Measurements from ENCODE around the gene SPATA6L.

GRCh38 chr9:4656621-4657020 lies 9.7 kb downstream of the SPATA6L start:
- TF ChIP-seq, protein P1, sequence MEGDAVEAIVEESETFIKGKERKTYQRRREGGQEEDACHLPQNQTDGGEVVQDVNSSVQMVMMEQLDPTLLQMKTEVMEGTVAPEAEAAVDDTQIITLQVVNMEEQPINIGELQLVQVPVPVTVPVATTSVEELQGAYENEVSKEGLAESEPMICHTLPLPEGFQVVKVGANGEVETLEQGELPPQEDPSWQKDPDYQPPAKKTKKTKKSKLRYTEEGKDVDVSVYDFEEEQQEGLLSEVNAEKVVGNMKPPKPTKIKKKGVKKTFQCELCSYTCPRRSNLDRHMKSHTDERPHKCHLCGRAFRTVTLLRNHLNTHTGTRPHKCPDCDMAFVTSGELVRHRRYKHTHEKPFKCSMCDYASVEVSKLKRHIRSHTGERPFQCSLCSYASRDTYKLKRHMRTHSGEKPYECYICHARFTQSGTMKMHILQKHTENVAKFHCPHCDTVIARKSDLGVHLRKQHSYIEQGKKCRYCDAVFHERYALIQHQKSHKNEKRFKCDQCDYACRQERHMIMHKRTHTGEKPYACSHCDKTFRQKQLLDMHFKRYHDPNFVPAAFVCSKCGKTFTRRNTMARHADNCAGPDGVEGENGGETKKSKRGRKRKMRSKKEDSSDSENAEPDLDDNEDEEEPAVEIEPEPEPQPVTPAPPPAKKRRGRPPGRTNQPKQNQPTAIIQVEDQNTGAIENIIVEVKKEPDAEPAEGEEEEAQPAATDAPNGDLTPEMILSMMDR (IDR thresholded peaks at IDR 0.05) = no peak
- TF ChIP-seq E2F1 (CRISPR knock-in tag; IDR thresholded peaks at IDR 0.05) (no peak), NFATC4 (CRISPR knock-in tag; IDR thresholded peaks at IDR 0.05) (no peak), ZNF263 (CRISPR knock-in tag; IDR thresholded peaks at IDR 0.05; ENCODE audit: low read depth) (no peak), AFF4 (CRISPR knock-in tag; IDR thresholded peaks at IDR 0.05; ENCODE audit: borderline replicate concordance) (no peak), SMAD4 (CRISPR knock-in tag; IDR thresholded peaks at IDR 0.05) (no peak), MXD4 (CRISPR knock-in tag; IDR thresholded peaks at IDR 0.05; ENCODE audit: borderline replicate concordance) (no peak), TP53 (CRISPR knock-in tag; IDR thresholded peaks at IDR 0.05) (no peak), ZNF281 (CRISPR knock-in tag; IDR thresholded peaks at IDR 0.05) (no peak), GABPB1 (CRISPR knock-in tag; IDR thresholded peaks at IDR 0.05) (no peak)
- TF ChIP-seq, protein P2, sequence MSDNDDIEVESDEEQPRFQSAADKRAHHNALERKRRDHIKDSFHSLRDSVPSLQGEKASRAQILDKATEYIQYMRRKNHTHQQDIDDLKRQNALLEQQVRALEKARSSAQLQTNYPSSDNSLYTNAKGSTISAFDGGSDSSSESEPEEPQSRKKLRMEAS (CRISPR knock-in tag; IDR thresholded peaks at IDR 0.05) = no peak
- TF ChIP-seq, protein P3, sequence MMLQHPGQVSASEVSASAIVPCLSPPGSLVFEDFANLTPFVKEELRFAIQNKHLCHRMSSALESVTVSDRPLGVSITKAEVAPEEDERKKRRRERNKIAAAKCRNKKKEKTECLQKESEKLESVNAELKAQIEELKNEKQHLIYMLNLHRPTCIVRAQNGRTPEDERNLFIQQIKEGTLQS (CRISPR knock-in tag; conservative IDR thresholded peaks at IDR 0.05) = no peak

All from WTC11 (cell line).